ENCODE measurements around the gene SLC35A2. TPM values are rescaled to one million over a fixed set of nuclear protein-coding genes. Genes with fewer than 3 reads are reported as not detected.

The SLC35A2 gene
- total RNA-seq, 1 donor from 2014 or later: 34.9 TPM

- Mint-ChIP-seq H3K9me3 (ENCODE audit: low read depth) (peaks cover 13% of the 10 kb centered on the region), H3K4me1 (ENCODE audit: low read depth) (peaks cover 9% of the 10 kb centered on the region), H3K27ac (no peak overlapping the region), H3K27me3 (no peaks in the 10 kb centered on the region), H3K36me3 (ENCODE audit: insufficient read depth) (peaks cover 12% of the 10 kb centered on the region), H3K4me3 (ENCODE audit: low read depth) (no peak overlapping the region)
- TF ChIP-seq CTCF (IDR thresholded peaks at IDR 0.05; ENCODE audit: unreplicated experiment): no peak
- DNase-seq (ENCODE audit: low spot score, unreplicated experiment): no peak
Measured at GRCh38 chrX:48923771-48924170, 12.3 kb upstream of the SLC35A2 start.

- DNase-seq (ENCODE audit: low spot score, unreplicated experiment): no peak
- H3K27me3 Mint-ChIP-seq: no peaks in the 10 kb centered on the region
- no peak overlapping the region for H3K4me3 Mint-ChIP-seq (ENCODE audit: low read depth)
- no peak overlapping the region for H3K27ac Mint-ChIP-seq
- TF ChIP-seq CTCF (IDR thresholded peaks at IDR 0.05; ENCODE audit: unreplicated experiment): no peak
- H3K4me1 Mint-ChIP-seq (ENCODE audit: low read depth): peaks cover 19% of the 10 kb centered on the region
- H3K36me3 Mint-ChIP-seq (ENCODE audit: insufficient read depth): peaks cover 11% of the 10 kb centered on the region
- peaks cover 14% of the 10 kb centered on the region for H3K9me3 Mint-ChIP-seq (ENCODE audit: low read depth)
Measured at GRCh38 chrX:48920718-48921104, 9.3 kb upstream of the SLC35A2 start.

- H3K27me3 Mint-ChIP-seq: no peaks in the 10 kb centered on the region
- no peak for TF ChIP-seq CTCF (IDR thresholded peaks at IDR 0.05; ENCODE audit: unreplicated experiment)
- H3K36me3 Mint-ChIP-seq (ENCODE audit: insufficient read depth): peaks cover 7% of the 10 kb centered on the region
- H3K4me3 Mint-ChIP-seq (ENCODE audit: low read depth): peak overlapping the region; percentile 78
- H3K4me1 Mint-ChIP-seq (ENCODE audit: low read depth): peaks cover 19% of the 10 kb centered on the region
- H3K9me3 Mint-ChIP-seq (ENCODE audit: low read depth): peaks cover 12% of the 10 kb centered on the region
- DNase-seq (ENCODE audit: low spot score, unreplicated experiment): no peak
- peak overlapping the region; percentile 57 for H3K27ac Mint-ChIP-seq
Measured at GRCh38 chrX:48919947-48920717, 8.7 kb upstream of the SLC35A2 start.

- no peak for TF ChIP-seq CTCF (IDR thresholded peaks at IDR 0.05; ENCODE audit: unreplicated experiment)
- no peaks in the 10 kb centered on the region for H3K27me3 Mint-ChIP-seq
- H3K36me3 Mint-ChIP-seq (ENCODE audit: insufficient read depth): peaks cover 7% of the 10 kb centered on the region
- peak overlapping the region; percentile 94 for H3K27ac Mint-ChIP-seq
- DNase-seq (ENCODE audit: low spot score, unreplicated experiment): no peak
- H3K9me3 Mint-ChIP-seq (ENCODE audit: low read depth): peaks cover 11% of the 10 kb centered on the region
- peaks cover 19% of the 10 kb centered on the region for H3K4me1 Mint-ChIP-seq (ENCODE audit: low read depth)
- peak overlapping the region; percentile 78 for H3K4me3 Mint-ChIP-seq (ENCODE audit: low read depth)
Measured at GRCh38 chrX:48919360-48919841, 8.0 kb upstream of the SLC35A2 start.

GRCh38 chrX:48918643-48919340, 7.3 kb upstream of the SLC35A2 start, which contains the start of gene PIM2:
Gene PIM2 (minus strand): TSS chrX:48919024. CDS start chrX:48918834, 190 bp downstream.
- DNase-seq (ENCODE audit: low spot score, unreplicated experiment): peak; percentile 80
- Mint-ChIP-seq H3K27ac (peak within 1 kb of the TSS; percentile 94), H3K27me3 (no peaks in the 10 kb centered on the region), H3K4me1 (ENCODE audit: low read depth) (peaks cover 19% of the 10 kb centered on the region), H3K36me3 (ENCODE audit: insufficient read depth) (peaks cover 5% of the 10 kb centered on the region), H3K9me3 (ENCODE audit: low read depth) (peaks cover 8% of the 10 kb centered on the region), H3K4me3 (ENCODE audit: low read depth) (peak within 1 kb of the TSS; percentile 78)
- TF ChIP-seq CTCF (IDR thresholded peaks at IDR 0.05; ENCODE audit: unreplicated experiment): peak; percentile 11
